Tracheal epithelial cell (primary cell): ENCODE measurements around the gene CCNI2. TPM values are rescaled to one million over a fixed set of nuclear protein-coding genes. Genes with fewer than 3 reads are reported as not detected.

Source experiments
- total RNA-seq: library from RNA; depleted of rRNA; stranded (reverse); fragments of >200 nt; gene quantifications from 2 replicates; pipeline ENCODE4 v1.2.1, GENCODE V29; 2014

The CCNI2 gene
- under 0.01 and 0.48 TPM in 2 replicates for total RNA-seq

GRCh38 chr5:132746954-132747615 is at the start of gene CCNI2:
TSS of gene CCNI2 (plus strand) at chr5:132747426. CDS start at chr5:132747496, 70 bp downstream.

GRCh38 chr5:132736853-132737833 is 10.1 kb upstream of the CCNI2 start, which contains the start of gene KIF3A:
TSS of gene KIF3A (minus strand) at chr5:132737546. CDS start at chr5:132737419, 127 bp downstream.

GRCh38 chr5:132777209-132778069 is 30.2 kb downstream of the CCNI2 start, which contains the start of gene SEPTIN8:
TSS of gene SEPTIN8 (minus strand) at chr5:132777239. CDS start at chr5:132777137, 102 bp downstream.

Other genes with a start within 250 kb of the CCNI2 start
- not detected in 2 replicates for gene IL5, start 203.9 kb upstream of the CCNI2 start, total RNA-seq
- gene RAD50, start 190.4 kb upstream of the CCNI2 start, total RNA-seq: 19.8 and 31.8 TPM in 2 replicates
- not detected in 2 replicates for gene IL13, start 89.3 kb upstream of the CCNI2 start, total RNA-seq
- gene IL4, start 73.4 kb upstream of the CCNI2 start, total RNA-seq: not detected in 2 replicates
- 5.1 and 6.0 TPM in 2 replicates for gene KIF3A, start 9.9 kb upstream of the CCNI2 start, total RNA-seq
- gene SEPTIN8, start 29.8 kb downstream of the CCNI2 start, total RNA-seq: 21.3 and 40.7 TPM in 2 replicates
- 0.24 TPM in 1 of 2 replicates, not detected in the other for gene SOWAHA, start 65.9 kb downstream of the CCNI2 start, total RNA-seq
- 1.2 and 4.9 TPM in 2 replicates for gene SHROOM1, start 83.2 kb downstream of the CCNI2 start, total RNA-seq
- under 0.01 TPM in 1 of 2 replicates, not detected in the other for gene GDF9, start 119.0 kb downstream of the CCNI2 start, total RNA-seq
- 112 and 114 TPM in 2 replicates for gene UQCRQ, start 119.2 kb downstream of the CCNI2 start, total RNA-seq
- gene LEAP2, start 126.2 kb downstream of the CCNI2 start, total RNA-seq: 0.21 and 0.48 TPM in 2 replicates
- 34.1 and 40.5 TPM in 2 replicates for gene AFF4, start 216.2 kb downstream of the CCNI2 start, total RNA-seq